Subcutaneous abdominal adipose tissue (tissue), 5 donors: ENCODE data around the gene MASP2.
A peak's percentile ranks its signal among the peaks of the same experiment; 100 is the strongest.
"Not testable (repeated sequence)": the region's sequence is repeated elsewhere in the genome, so short reads cannot be mapped to it uniquely, and the experiment has no call there.

Source experiments
- H3K27ac ChIP-seq: one replicate; pipeline ENCODE4 v1.7.0; 2013; ENCODE audit warnings: low read depth, mild to moderate bottlenecking, inconsistent platforms, low read length, moderate library complexity
- H3K27me3 ChIP-seq, 5 donors: one replicate each; pipeline ENCODE4 v1.7.0; 2013; ENCODE audit warnings: low read length in 5 of 5, inconsistent platforms in 1 of 5; ENCODE audit not compliant: control insufficient read depth in 5 of 5, insufficient read depth in 4 of 5
- H3K36me3 ChIP-seq, 5 donors: one replicate each; pipeline ENCODE4 v1.7.0; 2013; ENCODE audit warnings: low read length in 5 of 5; ENCODE audit not compliant: control insufficient read depth in 5 of 5, insufficient read depth in 5 of 5
- H3K4me1 ChIP-seq, 5 donors: one replicate each; pipeline ENCODE4 v1.7.0; 2013; ENCODE audit warnings: low read length in 5 of 5, mild to moderate bottlenecking in 3 of 5, moderate library complexity in 1 of 5; ENCODE audit not compliant: control insufficient read depth in 5 of 5, insufficient read depth in 5 of 5
- H3K4me3 ChIP-seq, 5 donors: one replicate each; pipeline ENCODE4 v1.7.0; 2013; ENCODE audit warnings: low read length in 5 of 5, low read depth in 1 of 5
- H3K9ac ChIP-seq, 5 donors: one replicate each; pipeline ENCODE4 v1.7.0; 2013; ENCODE audit warnings: low read length in 5 of 5, mild to moderate bottlenecking in 4 of 5, moderate library complexity in 3 of 5
- H3K9me3 ChIP-seq, 5 donors: one replicate each; pipeline ENCODE4 v1.7.0; 2013; ENCODE audit warnings: low read length in 5 of 5; ENCODE audit not compliant: control insufficient read depth in 5 of 5
- donor health status: healthy.
- donor health status: healthy.
- donor health status: healthy.
- donor health status: healthy.
- donor health status: healthy.

The MASP2 gene

DNA sequence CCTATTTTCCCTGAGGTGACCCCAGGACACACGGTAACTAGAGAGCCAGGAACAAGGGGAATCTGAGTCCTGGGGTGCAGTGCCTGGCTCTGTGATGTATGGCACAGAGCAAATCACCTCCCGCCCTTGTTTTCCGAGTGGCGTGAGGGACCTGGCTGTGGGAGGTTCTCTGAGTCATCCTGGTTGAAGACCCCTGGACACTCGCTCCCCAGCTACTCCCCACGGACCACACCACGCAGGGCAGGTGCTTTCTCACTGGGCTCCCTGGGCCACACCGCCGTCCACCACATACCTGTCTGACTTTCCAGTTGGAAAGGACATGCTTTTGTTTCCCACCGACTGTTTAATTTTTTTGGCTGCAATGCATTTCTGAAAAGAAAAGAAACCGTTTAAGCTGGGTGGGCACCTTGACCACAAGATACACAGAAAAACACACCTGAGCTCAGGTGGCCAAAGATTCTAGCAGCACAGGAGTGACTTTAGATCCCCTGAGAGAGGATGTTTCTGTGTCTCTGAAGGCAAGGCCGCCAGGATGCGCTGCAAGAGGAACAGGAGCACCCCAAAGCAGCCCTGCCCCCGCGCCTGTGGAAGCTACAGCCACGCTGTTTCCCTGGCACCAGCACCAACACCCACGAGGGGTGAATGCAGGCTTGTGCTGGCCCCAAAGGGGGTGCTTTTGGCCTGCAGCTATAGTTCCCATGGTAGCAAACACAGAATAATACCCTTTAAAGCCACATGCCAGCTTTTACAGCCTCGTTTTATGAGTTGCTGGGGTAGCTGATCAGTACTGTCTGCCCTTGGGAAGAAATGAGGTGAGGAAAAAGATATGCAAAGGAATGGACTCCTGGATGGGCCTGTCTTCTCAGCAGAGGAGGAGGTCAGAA lies 20.9 kb upstream of the MASP2 start:
- Histone ChIP-seq H3K4me1 (no peaks in the 10 kb centered on the region), H3K27ac (no peak overlapping the region)

GRCh38 chr1:11065796-11066195 lies 18.8 kb upstream of the MASP2 start:
- peaks cover 0 to 5% (median 0%) of the 10 kb centered on the region in 5 donors for H3K9me3 ChIP-seq
- no peaks in the 10 kb centered on the region for H3K27me3 ChIP-seq
- no peak overlapping the region for H3K9ac ChIP-seq
- H3K36me3 ChIP-seq: peaks cover 5 to 62% (median 60%) of the 10 kb centered on the region in 5 donors
- H3K4me1 ChIP-seq: peaks cover 1 to 8% (median 6%) of the 10 kb centered on the region in 5 donors
- H3K27ac ChIP-seq: no peak overlapping the region
- no peak overlapping the region for H3K4me3 ChIP-seq

More for the DNA sequence above, 20.9 kb upstream of the MASP2 start:
- Histone ChIP-seq H3K4me3 (no peak overlapping the region), H3K9ac (no peak overlapping the region), H3K27me3 (no peaks in the 10 kb centered on the region), H3K36me3 (peaks cover 9 to 82% (median 80%) of the 10 kb centered on the region in 5 donors), H3K9me3 (peaks cover 0 to 5% (median 0%) of the 10 kb centered on the region in 5 donors)

- H3K27me3 ChIP-seq: no peaks in the 10 kb centered on the region
- H3K27ac ChIP-seq: no peak overlapping the region
- peaks cover 0 to 5% (median 0%) of the 10 kb centered on the region in 5 donors for H3K9me3 ChIP-seq
- no peak overlapping the region for H3K9ac ChIP-seq
- peaks cover 2 to 54% (median 51%) of the 10 kb centered on the region in 5 donors for H3K36me3 ChIP-seq
- no peak overlapping the region for H3K4me3 ChIP-seq
- peaks cover 3 to 13% (median 12%) of the 10 kb centered on the region in 5 donors for H3K4me1 ChIP-seq
Measured at GRCh38 chr1:11064942-11065341, 17.9 kb upstream of the MASP2 start.

- Histone ChIP-seq H3K4me1 (peaks cover 3 to 20% (median 17%) of the 10 kb centered on the region in 5 donors), H3K36me3 (peaks cover 2 to 45% (median 42%) of the 10 kb centered on the region in 5 donors)
- H3K9ac ChIP-seq, H3K27ac ChIP-seq, H3K4me3 ChIP-seq, H3K27me3 ChIP-seq, H3K9me3 ChIP-seq: not testable (repeated sequence)
Measured at GRCh38 chr1:11063937-11064537, 17.0 kb upstream of the MASP2 start.

- H3K27ac ChIP-seq: no peak overlapping the region
- no peaks in the 10 kb centered on the region for H3K27me3 ChIP-seq
- peaks cover 3 to 27% (median 23%) of the 10 kb centered on the region in 5 donors for H3K4me1 ChIP-seq
- H3K36me3 ChIP-seq: peaks cover 2 to 35% (median 33%) of the 10 kb centered on the region in 5 donors
- H3K9ac ChIP-seq: no peak overlapping the region
- H3K9me3 ChIP-seq: peaks cover 0 to 5% (median 0%) of the 10 kb centered on the region in 5 donors
- no peak overlapping the region for H3K4me3 ChIP-seq
Measured at GRCh38 chr1:11062965-11063401, 15.9 kb upstream of the MASP2 start.

GRCh38 chr1:11061652-11062365 lies 14.8 kb upstream of the MASP2 start:
- no peaks in the 10 kb centered on the region for H3K27me3 ChIP-seq
- peaks cover 3 to 27% (median 23%) of the 10 kb centered on the region in 5 donors for H3K4me1 ChIP-seq
- peaks cover 0 to 5% (median 0%) of the 10 kb centered on the region in 5 donors for H3K9me3 ChIP-seq
- H3K27ac ChIP-seq: no peak overlapping the region
- peaks cover 2 to 34% (median 28%) of the 10 kb centered on the region in 5 donors for H3K36me3 ChIP-seq
- no peak overlapping the region for H3K4me3 ChIP-seq
- H3K9ac ChIP-seq: peak overlapping the region in 2 of 5 donors; percentile 11 to 26

- peak within 1 kb of the TSS; percentile 66 to 96 (median 90) for H3K9ac ChIP-seq
- peak within 1 kb of the TSS; percentile 84 to 91 (median 88) for H3K4me3 ChIP-seq
- H3K4me1 ChIP-seq: peaks cover 3 to 27% (median 23%) of the 10 kb centered on the region in 5 donors
- H3K9me3 ChIP-seq: peaks cover 0 to 4% (median 0%) of the 10 kb centered on the region in 5 donors
- H3K27me3 ChIP-seq: no peaks in the 10 kb centered on the region
- peaks cover 2 to 31% (median 23%) of the 10 kb centered on the region in 5 donors for H3K36me3 ChIP-seq
- peak within 1 kb of the TSS; percentile 70 for H3K27ac ChIP-seq
Measured at GRCh38 chr1:11059968-11060830, 13.2 kb upstream of the MASP2 start, which contains the start of gene SRM. TSS of gene SRM (minus strand) at chr1:11060018. CDS start at chr1:11059943, 75 bp downstream.

DNA sequence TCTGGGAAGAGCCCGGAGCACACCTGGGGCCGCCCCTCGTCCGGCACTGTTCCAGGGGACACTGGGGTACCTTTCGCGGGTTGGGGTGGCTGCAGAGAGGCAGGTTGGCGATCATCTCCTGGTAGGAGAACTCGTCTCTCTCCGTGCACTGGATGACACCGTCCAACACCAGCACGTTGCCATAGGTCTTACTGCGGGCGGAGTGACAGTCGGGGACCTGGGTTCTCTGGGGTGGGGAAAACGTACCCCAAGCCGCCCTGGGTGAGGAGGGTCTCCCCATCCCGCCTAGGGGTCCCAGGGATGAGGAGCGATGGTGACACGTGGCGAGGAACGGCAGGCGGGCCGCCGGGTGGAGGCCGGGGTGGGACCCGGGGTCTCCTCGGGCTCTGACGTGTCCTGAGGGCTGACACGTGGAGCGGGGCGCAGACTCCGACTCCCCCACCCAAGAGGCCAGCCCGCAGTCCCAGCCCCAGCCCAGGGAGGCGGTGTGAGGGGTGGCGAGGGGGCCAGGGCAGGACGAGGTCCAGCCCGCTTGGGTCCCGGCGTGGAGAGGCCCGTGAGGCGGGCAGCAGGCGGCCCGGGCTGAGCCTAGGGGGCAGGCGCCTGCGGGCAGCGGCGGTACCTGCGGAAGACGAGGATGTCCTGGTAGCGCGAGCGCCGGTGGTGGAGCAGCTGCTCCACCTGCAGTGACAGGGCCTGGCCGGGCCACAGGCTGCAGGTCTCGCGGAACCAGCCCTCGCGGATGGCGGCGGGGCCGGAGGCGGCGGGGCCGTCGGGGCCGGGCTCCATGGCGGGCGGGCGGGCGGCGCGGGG lies 12.3 kb upstream of the MASP2 start:
- Histone ChIP-seq H3K4me3 (peak overlapping the region; percentile 65 to 91 (median 81)), H3K4me1 (peaks cover 3 to 27% (median 23%) of the 10 kb centered on the region in 5 donors), H3K9ac (peak overlapping the region; percentile 38 to 96 (median 90)), H3K27me3 (no peaks in the 10 kb centered on the region), H3K27ac (no peak overlapping the region), H3K36me3 (peaks cover 0 to 30% (median 21%) of the 10 kb centered on the region in 5 donors), H3K9me3 (no peaks in the 10 kb centered on the region)
